Activated naive CD8-positive, alpha-beta T cell treated with anti-CD3 and anti-CD28 coated beads, Interleukin-2, amount 50 U/mL, for 24 hours (primary cell): ENCODE measurements around the gene AIFM2.

Experiments used
- ATAC-seq: fragments of 150-1000 bp; cut with Tn5 transposase; one replicate; pipeline ENCODE4 v1.10.0; 2021
- DNase-seq: peaks from one replicate; pipeline ENCODE4 v3.0.0; 2021
- H3K27ac Mint-ChIP-seq: one replicate; pipeline ENCODE4 v1.8.0; 2021; ENCODE audit warnings: mild to moderate bottlenecking, mixed read lengths
- H3K27me3 Mint-ChIP-seq: one replicate; pipeline ENCODE4 v1.8.0; 2021; ENCODE audit warnings: mixed read lengths
- H3K36me3 Mint-ChIP-seq: one replicate; pipeline ENCODE4 v1.8.0; 2021; ENCODE audit warnings: low read depth, mixed read lengths
- H3K4me1 Mint-ChIP-seq: one replicate; pipeline ENCODE4 v1.8.0; 2021; ENCODE audit warnings: mixed read lengths
- H3K4me3 Mint-ChIP-seq: one replicate; pipeline ENCODE4 v1.8.0; 2021; ENCODE audit warnings: mild to moderate bottlenecking, moderate library complexity, mixed read lengths
- H3K9me3 Mint-ChIP-seq: one replicate; pipeline ENCODE4 v1.8.0; 2021; ENCODE audit warnings: mixed read lengths

Gene AIFM2

GRCh38 chr10:70122742-70123141 lies 9.9 kb downstream of the AIFM2 start:
- Mint-ChIP-seq H3K4me1 (no peaks in the 10 kb centered on the region), H3K27ac (no peak overlapping the region), H3K36me3 (peaks cover 4% of the 10 kb centered on the region), H3K27me3 (no peaks in the 10 kb centered on the region), H3K4me3 (no peak overlapping the region), H3K9me3 (no peaks in the 10 kb centered on the region)
- ATAC-seq (no peak), DNase-seq (no peak)

- H3K4me1 Mint-ChIP-seq = no peaks in the 10 kb centered on the region
- H3K9me3 Mint-ChIP-seq = no peaks in the 10 kb centered on the region
- DNase-seq (no peak), ATAC-seq (no peak)
- H3K27me3 Mint-ChIP-seq = no peaks in the 10 kb centered on the region
- H3K36me3 Mint-ChIP-seq = peaks cover 4% of the 10 kb centered on the region
- no peak overlapping the region for H3K27ac Mint-ChIP-seq
- no peak overlapping the region for H3K4me3 Mint-ChIP-seq
Observed at GRCh38 chr10:70121281-70121949, 11.2 kb downstream of the AIFM2 start.

- no peak overlapping the region for H3K27ac Mint-ChIP-seq
- DNase-seq (no peak), ATAC-seq (no peak)
- H3K9me3 Mint-ChIP-seq = no peaks in the 10 kb centered on the region
- H3K4me1 Mint-ChIP-seq = peaks cover 4% of the 10 kb centered on the region
- no peaks in the 10 kb centered on the region for H3K27me3 Mint-ChIP-seq
- no peak overlapping the region for H3K4me3 Mint-ChIP-seq
- H3K36me3 Mint-ChIP-seq = peaks cover 4% of the 10 kb centered on the region
Observed at GRCh38 chr10:70120417-70120816, 12.2 kb downstream of the AIFM2 start.

GRCh38 chr10:70119623-70120022 lies 13.0 kb downstream of the AIFM2 start:
- DNase-seq = no peak
- Mint-ChIP-seq H3K4me3 (no peak overlapping the region), H3K9me3 (no peaks in the 10 kb centered on the region), H3K27me3 (no peaks in the 10 kb centered on the region), H3K27ac (no peak overlapping the region), H3K4me1 (peaks cover 4% of the 10 kb centered on the region), H3K36me3 (peaks cover 4% of the 10 kb centered on the region)
- ATAC-seq = no peak

- Mint-ChIP-seq H3K4me1 (peaks cover 4% of the 10 kb centered on the region), H3K36me3 (peaks cover 4% of the 10 kb centered on the region), H3K4me3 (no peak overlapping the region), H3K9me3 (no peaks in the 10 kb centered on the region), H3K27me3 (no peaks in the 10 kb centered on the region), H3K27ac (no peak overlapping the region)
- ATAC-seq = no peak
- no peak for DNase-seq
Observed at GRCh38 chr10:70119197-70119596, 13.4 kb downstream of the AIFM2 start.

- Mint-ChIP-seq H3K9me3 (no peaks in the 10 kb centered on the region), H3K27ac (no peak overlapping the region), H3K4me1 (peaks cover 4% of the 10 kb centered on the region), H3K27me3 (no peaks in the 10 kb centered on the region), H3K36me3 (peaks cover 8% of the 10 kb centered on the region), H3K4me3 (no peak overlapping the region)
- ATAC-seq (no peak), DNase-seq (no peak)
Observed at GRCh38 chr10:70118196-70118595, 14.4 kb downstream of the AIFM2 start.

- ATAC-seq (no peak), DNase-seq (no peak)
- no peaks in the 10 kb centered on the region for H3K27me3 Mint-ChIP-seq
- peaks cover 11% of the 10 kb centered on the region for H3K36me3 Mint-ChIP-seq
- no peak overlapping the region for H3K27ac Mint-ChIP-seq
- H3K4me1 Mint-ChIP-seq = peaks cover 4% of the 10 kb centered on the region
- no peaks in the 10 kb centered on the region for H3K9me3 Mint-ChIP-seq
- H3K4me3 Mint-ChIP-seq = no peak overlapping the region
Observed at GRCh38 chr10:70117646-70118045, 15.0 kb downstream of the AIFM2 start.

- H3K36me3 Mint-ChIP-seq = peaks cover 8% of the 10 kb centered on the region
- peak; percentile 47 for ATAC-seq
- H3K27ac Mint-ChIP-seq = no peak overlapping the region
Observed at GRCh38 chr10:70115948-70116682, 16.5 kb downstream of the AIFM2 start.

GRCh38 chr10:70114902-70115301 lies 17.7 kb downstream of the AIFM2 start:
- Mint-ChIP-seq H3K36me3 (peaks cover 8% of the 10 kb centered on the region), H3K27ac (no peak overlapping the region), H3K4me1 (peaks cover 4% of the 10 kb centered on the region), H3K27me3 (no peaks in the 10 kb centered on the region), H3K4me3 (no peak overlapping the region), H3K9me3 (no peaks in the 10 kb centered on the region)
- no peak for DNase-seq
- no peak for ATAC-seq

More at GRCh38 chr10:70115948-70116682, 16.5 kb downstream of the AIFM2 start:
- no peak overlapping the region for H3K4me3 Mint-ChIP-seq
- H3K27me3 Mint-ChIP-seq = no peaks in the 10 kb centered on the region
- no peaks in the 10 kb centered on the region for H3K9me3 Mint-ChIP-seq
- peak; percentile 58 for DNase-seq
- peaks cover 4% of the 10 kb centered on the region for H3K4me1 Mint-ChIP-seq

- no peaks in the 10 kb centered on the region for H3K27me3 Mint-ChIP-seq
- H3K9me3 Mint-ChIP-seq = no peaks in the 10 kb centered on the region
- peaks cover 6% of the 10 kb centered on the region for H3K4me1 Mint-ChIP-seq
- peaks cover 8% of the 10 kb centered on the region for H3K36me3 Mint-ChIP-seq
- DNase-seq (no peak), ATAC-seq (no peak)
- no peak overlapping the region for H3K27ac Mint-ChIP-seq
- no peak overlapping the region for H3K4me3 Mint-ChIP-seq
Observed at GRCh38 chr10:70112071-70112470, 20.6 kb downstream of the AIFM2 start.

- Mint-ChIP-seq H3K27me3 (no peaks in the 10 kb centered on the region), H3K27ac (no peak overlapping the region), H3K4me3 (no peak overlapping the region), H3K36me3 (peaks cover 8% of the 10 kb centered on the region), H3K4me1 (peaks cover 6% of the 10 kb centered on the region), H3K9me3 (no peaks in the 10 kb centered on the region)
- no peak for DNase-seq
- ATAC-seq = no peak
Observed at GRCh38 chr10:70111496-70111895, 21.1 kb downstream of the AIFM2 start.

- DNase-seq = no peak
- H3K4me3 Mint-ChIP-seq = no peak overlapping the region
- H3K9me3 Mint-ChIP-seq = no peaks in the 10 kb centered on the region
- H3K4me1 Mint-ChIP-seq = peaks cover 4% of the 10 kb centered on the region
- no peaks in the 10 kb centered on the region for H3K27me3 Mint-ChIP-seq
- no peak for ATAC-seq
- peaks cover 8% of the 10 kb centered on the region for H3K36me3 Mint-ChIP-seq
- no peak overlapping the region for H3K27ac Mint-ChIP-seq
Observed at GRCh38 chr10:70109064-70109729, 23.4 kb downstream of the AIFM2 start.

- no peaks in the 10 kb centered on the region for H3K9me3 Mint-ChIP-seq
- H3K4me3 Mint-ChIP-seq = no peak overlapping the region
- peaks cover 4% of the 10 kb centered on the region for H3K4me1 Mint-ChIP-seq
- peak; percentile 60 for ATAC-seq
- no peak overlapping the region for H3K27ac Mint-ChIP-seq
- H3K36me3 Mint-ChIP-seq = no peaks in the 10 kb centered on the region
- DNase-seq = peak; percentile 46
- no peaks in the 10 kb centered on the region for H3K27me3 Mint-ChIP-seq
Observed at GRCh38 chr10:70106958-70107791, 25.4 kb downstream of the AIFM2 start.

- no peak overlapping the region for H3K4me3 Mint-ChIP-seq
- H3K4me1 Mint-ChIP-seq = peaks cover 2% of the 10 kb centered on the region
- H3K36me3 Mint-ChIP-seq = peaks cover 2% of the 10 kb centered on the region
- H3K9me3 Mint-ChIP-seq = no peaks in the 10 kb centered on the region
- H3K27ac Mint-ChIP-seq = no peak overlapping the region
- H3K27me3 Mint-ChIP-seq = no peaks in the 10 kb centered on the region
- DNase-seq = no peak
- ATAC-seq = no peak
Observed at GRCh38 chr10:70101668-70102067, 31.0 kb downstream of the AIFM2 start.
